Mammary epithelial cell (primary cell): Measurements from ENCODE around the gene STOX2.

Experiments used
- CTCF ChIP-seq, 2 donors: IDR thresholded peaks in 1 of 2; conservative IDR thresholded peaks in 1 of 2; 2 replicates each; pipeline ENCODE4 v1.5.1; 2011 to 2012; ENCODE audit warnings: inconsistent platforms in 2 of 2, low read length in 2 of 2, mild to moderate bottlenecking in 2 of 2, control low read depth in 1 of 2, low read depth in 1 of 2; ENCODE audit not compliant: insufficient read depth in 1 of 2; ENCODE audit errors: extremely low read depth in 1 of 2
- EZH2 ChIP-seq: IDR thresholded peaks from 2 replicates; pipeline ENCODE4 v1.6.1; 2012; ENCODE audit warnings: low read length, inconsistent platforms, borderline replicate concordance

- TF ChIP-seq EZH2 (peak; percentile 90), CTCF (conservative IDR thresholded peaks at IDR 0.05 in 1 of 2, IDR thresholded peaks at IDR 0.05 in 1 of 2; ENCODE audit: extremely low read depth in 1 of 2, insufficient read depth in 1 of 2, low read depth in 1 of 2, low read length in 2 of 2) (no peak)
These were observed 1.9 kb downstream of the STOX2 start for GRCh38 chr4:183906739-183907651.
